ENCODE results near the gene MIDN. TPM values are rescaled to one million over a fixed set of nuclear protein-coding genes. Genes with fewer than 3 reads are reported as not detected.

The MIDN gene
- total RNA-seq, 2 experiments from 2014 or later, result 86.2 to 88.6 TPM

GRCh38 chr19:1224047-1224825 is 24.1 kb upstream of the MIDN start:
- peaks cover 7% of the 10 kb centered on the region for H3K36me3 Mint-ChIP-seq (ENCODE audit: low read depth)
- no peak for DNase-seq
- ChIA-PET CTCF (no interaction called here), POLR2A (interaction anchor here (1.9 kb wide), 1 partner anchor 10 kb away, joined by 6 read pairs; no protein-coding TSS in a partner anchor)
- no peak overlapping the region for H3K27ac Mint-ChIP-seq
- no peak overlapping the region for H3K4me3 Mint-ChIP-seq
- no peaks in the 10 kb centered on the region for H3K27me3 Mint-ChIP-seq
- H3K9me3 Mint-ChIP-seq, result no peaks in the 10 kb centered on the region
- no peaks in the 10 kb centered on the region for H3K4me1 Mint-ChIP-seq

- H3K4me1 Mint-ChIP-seq, result no peaks in the 10 kb centered on the region
- ChIA-PET CTCF (no interaction called here), POLR2A (interaction anchor here (0.6 to 0.9 kb wide), 2 partner anchors 10 to 76 kb away, joined by 3 read pairs; no protein-coding TSS in a partner anchor)
- H3K9me3 Mint-ChIP-seq, result no peaks in the 10 kb centered on the region
- H3K27ac Mint-ChIP-seq, result no peak overlapping the region
- no peak for DNase-seq
- peaks cover 7% of the 10 kb centered on the region for H3K36me3 Mint-ChIP-seq (ENCODE audit: low read depth)
- no peak overlapping the region for H3K4me3 Mint-ChIP-seq
- no peaks in the 10 kb centered on the region for H3K27me3 Mint-ChIP-seq
These were observed 23.5 kb upstream of the MIDN start for GRCh38 chr19:1224847-1225246.

- ChIA-PET POLR2A (interaction anchor here (0.6 to 1.3 kb wide), 4 partner anchors 8 to 76 kb away, joined by 3 read pairs; partner anchors contain the start of gene FAM174C), CTCF (interaction anchor here (0.7 kb wide), 1 partner anchor 12 kb away, joined by 4 read pairs; no protein-coding TSS in a partner anchor)
- DNase-seq, result no peak
- no peaks in the 10 kb centered on the region for H3K4me1 Mint-ChIP-seq
- peaks cover 7% of the 10 kb centered on the region for H3K36me3 Mint-ChIP-seq (ENCODE audit: low read depth)
- H3K9me3 Mint-ChIP-seq, result no peaks in the 10 kb centered on the region
- H3K27ac Mint-ChIP-seq, result no peak overlapping the region
- H3K27me3 Mint-ChIP-seq, result no peaks in the 10 kb centered on the region
- H3K4me3 Mint-ChIP-seq, result no peak overlapping the region
These were observed 22.8 kb upstream of the MIDN start for GRCh38 chr19:1225440-1226226.

DNA sequence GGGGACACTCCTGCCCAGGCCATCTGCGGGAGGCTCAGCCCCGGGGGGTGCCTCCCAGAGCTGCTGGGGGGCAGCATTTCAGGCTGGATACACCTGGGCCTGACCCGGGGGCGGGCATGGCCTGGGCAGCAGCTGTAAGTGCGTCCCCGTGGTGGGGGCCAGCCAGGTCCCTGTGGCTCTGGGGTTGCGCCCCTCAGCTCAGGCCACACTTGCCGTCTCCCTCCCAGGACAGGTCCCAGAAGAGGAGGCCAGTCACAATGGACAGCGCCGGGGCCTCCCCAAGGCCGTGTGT is 22.2 kb upstream of the MIDN start:
- peaks cover 4% of the 10 kb centered on the region for H3K36me3 Mint-ChIP-seq (ENCODE audit: low read depth)
- no peak for DNase-seq
- ChIA-PET CTCF (no interaction called here), POLR2A (interaction anchor here (1.3 kb wide), 1 partner anchor 9 kb away, joined by 3 read pairs; no protein-coding TSS in a partner anchor)
- no peaks in the 10 kb centered on the region for H3K27me3 Mint-ChIP-seq
- H3K9me3 Mint-ChIP-seq, result no peaks in the 10 kb centered on the region
- H3K4me1 Mint-ChIP-seq, result no peaks in the 10 kb centered on the region
- no peak overlapping the region for H3K4me3 Mint-ChIP-seq
- no peak overlapping the region for H3K27ac Mint-ChIP-seq

GRCh38 chr19:1226522-1227303 is 21.7 kb upstream of the MIDN start:
- ChIA-PET CTCF (no interaction called here), POLR2A (interaction anchor here (1.3 kb wide), 1 partner anchor 9 kb away, joined by 3 read pairs; no protein-coding TSS in a partner anchor)
- no peak overlapping the region for H3K4me3 Mint-ChIP-seq
- H3K27ac Mint-ChIP-seq, result no peak overlapping the region
- H3K27me3 Mint-ChIP-seq, result no peaks in the 10 kb centered on the region
- H3K4me1 Mint-ChIP-seq, result no peaks in the 10 kb centered on the region
- no peaks in the 10 kb centered on the region for H3K9me3 Mint-ChIP-seq
- H3K36me3 Mint-ChIP-seq (ENCODE audit: low read depth), result peaks cover 4% of the 10 kb centered on the region
- DNase-seq, result no peak

DNA sequence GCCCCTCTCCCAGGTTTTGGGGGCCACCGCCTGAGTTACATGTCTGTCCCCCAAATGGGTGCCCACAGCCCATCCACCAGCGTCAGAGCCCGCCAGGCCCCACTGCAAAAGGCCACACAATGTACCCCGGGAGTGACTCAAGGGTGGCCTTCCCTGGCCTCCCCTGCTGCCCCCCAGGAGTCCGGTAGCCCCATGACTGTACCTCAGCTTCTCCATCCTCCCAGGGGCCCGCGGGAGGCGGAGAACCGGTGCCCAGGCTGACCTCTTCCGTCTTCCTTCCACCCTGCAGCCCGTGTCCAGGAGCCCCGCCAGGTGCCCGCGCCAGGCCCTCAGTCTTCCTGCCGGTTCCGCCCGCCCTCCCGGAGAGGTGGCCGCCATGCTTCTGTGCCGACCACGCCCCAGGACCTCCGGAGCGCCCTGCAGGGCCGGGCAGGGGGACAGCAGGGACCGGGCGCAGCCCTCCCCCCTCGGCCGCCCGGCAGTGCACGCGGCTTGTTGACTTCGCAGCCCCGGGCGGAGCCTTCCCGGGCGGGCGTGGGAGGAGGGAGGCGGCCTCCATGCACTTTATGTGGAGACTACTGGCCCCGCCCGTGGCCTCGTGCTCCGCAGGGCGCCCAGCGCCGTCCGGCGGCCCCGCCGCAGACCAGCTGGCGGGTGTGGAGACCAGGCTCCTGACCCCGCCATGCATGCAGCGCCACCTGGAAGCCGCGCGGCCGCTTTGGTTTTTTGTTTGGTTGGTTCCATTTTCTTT is 20.9 kb upstream of the MIDN start:
- Mint-ChIP-seq H3K9me3 (no peaks in the 10 kb centered on the region), H3K27me3 (no peaks in the 10 kb centered on the region), H3K4me3 (no peak overlapping the region), H3K27ac (no peak overlapping the region), H3K36me3 (ENCODE audit: low read depth) (peaks cover 4% of the 10 kb centered on the region), H3K4me1 (no peaks in the 10 kb centered on the region)
- DNase-seq, result no peak
- ChIA-PET POLR2A (no interaction called here), CTCF (no interaction called here)

- Mint-ChIP-seq H3K4me1 (no peaks in the 10 kb centered on the region), H3K36me3 (ENCODE audit: low read depth) (peaks cover 4% of the 10 kb centered on the region), H3K4me3 (no peak overlapping the region), H3K9me3 (no peaks in the 10 kb centered on the region), H3K27ac (no peak overlapping the region), H3K27me3 (no peaks in the 10 kb centered on the region)
- ChIA-PET CTCF (no interaction called here), POLR2A (no interaction called here)
- DNase-seq, result no peak
These were observed 20.0 kb upstream of the MIDN start for GRCh38 chr19:1228161-1228957.

GRCh38 chr19:1229056-1229923 is 19.1 kb upstream of the MIDN start:
- no peaks in the 10 kb centered on the region for H3K27me3 Mint-ChIP-seq
- DNase-seq, result no peak
- H3K36me3 Mint-ChIP-seq (ENCODE audit: low read depth), result peaks cover 4% of the 10 kb centered on the region
- POLR2A ChIA-PET, result no interaction called here
- no peak overlapping the region for H3K4me3 Mint-ChIP-seq
- no peaks in the 10 kb centered on the region for H3K4me1 Mint-ChIP-seq
- H3K27ac Mint-ChIP-seq, result no peak overlapping the region
- CTCF ChIA-PET, result no interaction called here
- no peaks in the 10 kb centered on the region for H3K9me3 Mint-ChIP-seq

DNA sequence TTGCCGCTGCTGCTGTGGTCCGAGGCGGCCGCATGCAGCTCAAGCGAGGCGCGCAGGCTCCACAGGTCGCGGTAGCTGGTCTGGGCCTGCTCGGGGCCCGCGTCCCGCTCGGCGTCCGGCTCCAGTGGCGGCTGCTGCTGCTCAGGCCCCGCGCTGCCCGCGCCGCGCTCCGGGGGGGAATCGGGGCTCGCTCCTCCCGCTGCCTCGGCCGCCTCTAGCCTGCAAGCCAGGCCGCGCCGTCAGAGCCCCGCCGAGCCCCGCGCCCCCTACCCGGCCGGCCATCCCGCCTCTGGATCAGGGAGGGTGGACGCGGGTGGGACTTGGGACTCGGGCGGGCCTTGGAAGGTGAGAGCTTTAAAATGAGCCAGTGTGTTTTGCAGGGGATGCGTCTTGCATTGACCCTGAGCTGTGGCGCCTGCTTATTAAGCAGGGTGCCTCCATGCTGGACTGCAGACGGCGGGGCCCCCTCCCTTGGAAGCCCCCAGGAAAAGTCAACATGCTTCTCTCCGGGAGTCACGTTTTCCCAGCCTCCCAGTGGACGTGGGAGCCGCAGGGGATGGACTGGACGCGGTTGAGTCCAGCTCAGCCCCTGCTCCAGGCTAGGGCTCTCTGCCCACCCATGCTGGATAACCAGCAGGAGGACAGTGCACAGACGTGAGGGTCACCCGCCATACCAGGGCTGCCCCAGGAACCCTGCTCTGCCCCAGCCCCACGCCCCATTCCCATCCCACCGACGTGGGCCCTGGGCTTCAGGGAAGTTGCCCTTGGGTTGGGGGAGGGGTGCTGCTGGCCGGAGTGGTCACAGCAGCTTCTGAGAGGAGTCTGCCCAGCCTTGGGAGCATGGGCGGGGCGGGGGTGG is 18.2 kb upstream of the MIDN start:
- no peaks in the 10 kb centered on the region for H3K9me3 Mint-ChIP-seq
- H3K27ac Mint-ChIP-seq, result no peak overlapping the region
- ChIA-PET POLR2A (no interaction called here), CTCF (no interaction called here)
- peaks cover 4% of the 10 kb centered on the region for H3K36me3 Mint-ChIP-seq (ENCODE audit: low read depth)
- no peaks in the 10 kb centered on the region for H3K4me1 Mint-ChIP-seq
- no peak overlapping the region for H3K4me3 Mint-ChIP-seq
- no peaks in the 10 kb centered on the region for H3K27me3 Mint-ChIP-seq
- DNase-seq, result no peak

DNA sequence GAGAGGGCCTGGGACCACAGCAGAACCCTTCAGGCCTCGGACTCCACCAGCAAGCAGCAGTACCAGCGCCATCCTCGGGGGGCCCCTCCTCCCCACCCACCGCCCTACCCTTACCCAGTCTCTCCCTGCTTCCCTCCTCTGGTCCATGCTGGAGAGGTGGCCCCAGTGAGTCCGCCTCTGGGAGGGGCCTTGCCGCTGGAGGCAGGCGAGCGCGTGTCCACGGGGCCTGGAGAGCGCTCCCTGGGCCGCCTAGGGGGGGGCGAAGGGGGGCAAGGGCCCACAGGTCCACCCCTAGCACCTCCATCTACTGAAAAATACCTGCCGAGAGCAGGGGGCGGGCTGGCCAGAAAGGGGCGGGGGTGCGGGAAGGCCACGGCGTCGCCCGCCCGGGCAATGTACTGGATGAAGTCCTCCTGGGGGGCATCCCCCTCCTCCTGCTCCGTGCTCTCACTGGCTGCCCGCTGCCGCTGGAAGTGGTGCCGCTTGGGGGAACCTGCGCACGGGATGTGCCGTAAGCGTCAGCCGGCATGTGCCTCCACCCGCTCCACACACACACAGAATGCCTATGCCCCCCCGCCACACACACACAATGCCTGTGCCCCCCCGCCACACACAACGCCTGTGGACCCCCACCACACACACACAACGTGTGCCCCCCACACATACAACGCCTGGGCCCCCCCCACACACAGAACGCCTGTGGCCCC is 17.4 kb upstream of the MIDN start:
- H3K36me3 Mint-ChIP-seq (ENCODE audit: low read depth), result peaks cover 4% of the 10 kb centered on the region
- POLR2A ChIA-PET, result no interaction called here
- no peak for DNase-seq
- no peak overlapping the region for H3K27ac Mint-ChIP-seq
- H3K9me3 Mint-ChIP-seq, result no peaks in the 10 kb centered on the region
- CTCF ChIA-PET, result no interaction called here
- no peak overlapping the region for H3K4me3 Mint-ChIP-seq
- H3K27me3 Mint-ChIP-seq, result peaks cover 1% of the 10 kb centered on the region
- no peaks in the 10 kb centered on the region for H3K4me1 Mint-ChIP-seq
